ENCODE measurements around the gene GPRASP2.
"Not testable (repeated sequence)": the region's sequence is repeated elsewhere in the genome, so short reads cannot be mapped to it uniquely, and the experiment has no call there.

GPRASP2 gene

GRCh38 chrX:102712216-102712966, at the start of gene GPRASP2:
GPRASP2 (plus strand) TSS chrX:102712448; CDS start chrX:102714870, 2,422 bp downstream.
- H3K27me3 Mint-ChIP-seq = peaks cover 31 to 42% of the 10 kb centered on the region in 2 donors
- peak within 1 kb of the TSS; percentile 83 to 84 for H3K4me3 Mint-ChIP-seq
- H3K27ac Mint-ChIP-seq = peak within 1 kb of the TSS; percentile 56
- ATAC-seq (replicated peaks) (peak; percentile 22 to 34), DNase-seq (no peak)
- H3K9me3 Mint-ChIP-seq = peaks cover 0 to 4% of the 10 kb centered on the region in 2 donors
- H3K36me3 Mint-ChIP-seq = peaks cover 0 to 5% of the 10 kb centered on the region in 2 donors
- peaks cover 3 to 12% of the 10 kb centered on the region in 2 donors for H3K4me1 Mint-ChIP-seq

- H3K36me3 Mint-ChIP-seq = peaks cover 13 to 24% of the 10 kb centered on the region in 2 donors
- H3K9me3 Mint-ChIP-seq = peaks cover 9 to 11% of the 10 kb centered on the region in 2 donors
- not testable (repeated sequence) for H3K4me3 Mint-ChIP-seq; ATAC-seq (replicated peaks); H3K27me3 Mint-ChIP-seq; DNase-seq; H3K27ac Mint-ChIP-seq; H3K4me1 Mint-ChIP-seq
These were observed 48.4 kb upstream of the GPRASP2 start for GRCh38 chrX:102663820-102664219.

- Mint-ChIP-seq H3K36me3 (peaks cover 20 to 31% of the 10 kb centered on the region in 2 donors), H3K9me3 (peaks cover 9 to 16% of the 10 kb centered on the region in 2 donors)
- not testable (repeated sequence) for H3K4me1 Mint-ChIP-seq; ATAC-seq (replicated peaks); H3K27me3 Mint-ChIP-seq; H3K27ac Mint-ChIP-seq; H3K4me3 Mint-ChIP-seq; DNase-seq
These were observed 45.2 kb upstream of the GPRASP2 start for GRCh38 chrX:102667034-102667433.

- Mint-ChIP-seq H3K27ac (no peak overlapping the region), H3K9me3 (peaks cover 11 to 16% of the 10 kb centered on the region in 2 donors), H3K36me3 (peaks cover 17 to 24% of the 10 kb centered on the region in 2 donors), H3K27me3 (no peaks in the 10 kb centered on the region), H3K4me3 (no peak overlapping the region), H3K4me1 (peaks cover 0 to 7% of the 10 kb centered on the region in 2 donors)
- ATAC-seq (replicated peaks) = no peak
- no peak for DNase-seq
These were observed 42.7 kb upstream of the GPRASP2 start for GRCh38 chrX:102669526-102669925.

GRCh38 chrX:102672856-102673255, 39.4 kb upstream of the GPRASP2 start:
- ATAC-seq (replicated peaks) (no peak), DNase-seq (no peak)
- Mint-ChIP-seq H3K27ac (no peak overlapping the region), H3K27me3 (no peaks in the 10 kb centered on the region), H3K4me1 (peaks cover 0 to 2% of the 10 kb centered on the region in 2 donors), H3K36me3 (peaks cover 14 to 17% of the 10 kb centered on the region in 2 donors), H3K4me3 (no peak overlapping the region), H3K9me3 (peaks cover 8% of the 10 kb centered on the region in 2 donors)

GRCh38 chrX:102677479-102677878, 34.8 kb upstream of the GPRASP2 start:
- DNase-seq; ATAC-seq (replicated peaks); H3K4me3 Mint-ChIP-seq; H3K4me1 Mint-ChIP-seq; H3K27me3 Mint-ChIP-seq; H3K27ac Mint-ChIP-seq: not testable (repeated sequence)
- H3K36me3 Mint-ChIP-seq = peaks cover 10 to 17% of the 10 kb centered on the region in 2 donors
- H3K9me3 Mint-ChIP-seq = peaks cover 14 to 20% of the 10 kb centered on the region in 2 donors

GRCh38 chrX:102684772-102685520, 27.3 kb upstream of the GPRASP2 start:
- peak; percentile 57 to 63 for ATAC-seq (replicated peaks)
- no peak for DNase-seq
- no peak overlapping the region for H3K27ac Mint-ChIP-seq
- H3K9me3 Mint-ChIP-seq = peaks cover 7 to 28% of the 10 kb centered on the region in 2 donors
- no peaks in the 10 kb centered on the region for H3K27me3 Mint-ChIP-seq
- H3K4me3 Mint-ChIP-seq = no peak overlapping the region
- H3K36me3 Mint-ChIP-seq = peaks cover 9 to 36% of the 10 kb centered on the region in 2 donors
- peaks cover 3 to 7% of the 10 kb centered on the region in 2 donors for H3K4me1 Mint-ChIP-seq

- H3K4me1 Mint-ChIP-seq = no peaks in the 10 kb centered on the region
- H3K27ac Mint-ChIP-seq = no peak overlapping the region
- DNase-seq (no peak), ATAC-seq (replicated peaks) (no peak)
- H3K9me3 Mint-ChIP-seq = no peaks in the 10 kb centered on the region
- H3K36me3 Mint-ChIP-seq = peaks cover 8 to 10% of the 10 kb centered on the region in 2 donors
- H3K27me3 Mint-ChIP-seq = peaks cover 0 to 9% of the 10 kb centered on the region in 2 donors
- H3K4me3 Mint-ChIP-seq = no peak overlapping the region
These were observed 17.5 kb upstream of the GPRASP2 start for GRCh38 chrX:102694749-102695148.

- H3K36me3 Mint-ChIP-seq = peaks cover 2 to 5% of the 10 kb centered on the region in 2 donors
- no peaks in the 10 kb centered on the region for H3K4me1 Mint-ChIP-seq
- peaks cover 0 to 4% of the 10 kb centered on the region in 2 donors for H3K27me3 Mint-ChIP-seq
- DNase-seq (no peak), ATAC-seq (replicated peaks) (no peak)
- no peak overlapping the region for H3K4me3 Mint-ChIP-seq
- no peaks in the 10 kb centered on the region for H3K9me3 Mint-ChIP-seq
- H3K27ac Mint-ChIP-seq = no peak overlapping the region
These were observed 15.9 kb upstream of the GPRASP2 start for GRCh38 chrX:102696306-102696705.

GRCh38 chrX:102697494-102697893, 14.8 kb upstream of the GPRASP2 start:
- Mint-ChIP-seq H3K27me3 (peaks cover 4% of the 10 kb centered on the region in 2 donors), H3K36me3 (peaks cover 5% of the 10 kb centered on the region in 2 donors), H3K9me3 (no peaks in the 10 kb centered on the region), H3K27ac (no peak overlapping the region), H3K4me1 (no peaks in the 10 kb centered on the region), H3K4me3 (no peak overlapping the region)
- ATAC-seq (replicated peaks) (no peak), DNase-seq (no peak)

- Mint-ChIP-seq H3K36me3 (peaks cover 0 to 5% of the 10 kb centered on the region in 2 donors), H3K4me3 (no peak overlapping the region), H3K27me3 (peaks cover 26 to 35% of the 10 kb centered on the region in 2 donors), H3K27ac (no peak overlapping the region), H3K4me1 (peaks cover 3 to 12% of the 10 kb centered on the region in 2 donors), H3K9me3 (peaks cover 0 to 4% of the 10 kb centered on the region in 2 donors)
- DNase-seq (no peak), ATAC-seq (replicated peaks) (no peak)
These were observed 3.3 kb upstream of the GPRASP2 start for GRCh38 chrX:102708900-102709299.

- Mint-ChIP-seq H3K27me3 (peaks cover 31 to 42% of the 10 kb centered on the region in 2 donors), H3K4me1 (peaks cover 3 to 12% of the 10 kb centered on the region in 2 donors), H3K27ac (no peak overlapping the region), H3K9me3 (peaks cover 0 to 4% of the 10 kb centered on the region in 2 donors), H3K4me3 (peak overlapping the region; percentile 83 to 84), H3K36me3 (peaks cover 0 to 5% of the 10 kb centered on the region in 2 donors)
- ATAC-seq (replicated peaks) = no peak
- DNase-seq = no peak
These were observed 404 bp upstream of the GPRASP2 start for GRCh38 chrX:102711872-102712215.

- Mint-ChIP-seq H3K27ac (no peak overlapping the region), H3K4me3 (peak overlapping the region; percentile 56 to 83)
These were observed 855 bp downstream of the GPRASP2 start for GRCh38 chrX:102712981-102713625.

GRCh38 chrX:102714994-102715393, 2.7 kb downstream of the GPRASP2 start:
- Mint-ChIP-seq H3K36me3 (peaks cover 0 to 5% of the 10 kb centered on the region in 2 donors), H3K9me3 (peaks cover 0 to 4% of the 10 kb centered on the region in 2 donors), H3K27me3 (peaks cover 31 to 38% of the 10 kb centered on the region in 2 donors), H3K4me1 (peaks cover 3 to 5% of the 10 kb centered on the region in 2 donors), H3K4me3 (no peak overlapping the region), H3K27ac (no peak overlapping the region)
- DNase-seq (no peak), ATAC-seq (replicated peaks) (no peak)

More at GRCh38 chrX:102712981-102713625, 855 bp downstream of the GPRASP2 start:
- H3K4me1 Mint-ChIP-seq = peaks cover 3 to 12% of the 10 kb centered on the region in 2 donors
- peaks cover 0 to 4% of the 10 kb centered on the region in 2 donors for H3K9me3 Mint-ChIP-seq
- H3K27me3 Mint-ChIP-seq = peaks cover 31 to 40% of the 10 kb centered on the region in 2 donors
- ATAC-seq (replicated peaks) (peak in 1 of 2 donors; percentile 14), DNase-seq (no peak)
- H3K36me3 Mint-ChIP-seq = peaks cover 0 to 5% of the 10 kb centered on the region in 2 donors

Data from stimulated activated naive B cell treated with anti-CD40 and anti-IgM and Interleukin-4, amounts not matched to agents 10 μg/mL and 1 μg/mL and 100 μg/mL, for 72 hours (primary cell).